ENCODE data around the gene CAMKMT. TPM values are rescaled to one million over a fixed set of nuclear protein-coding genes. Genes with fewer than 3 reads are reported as not detected.

The CAMKMT gene
- total and polyA plus RNA-seq, 2 donors (not counting 1 experiment from before 2014, with no cell fraction given) = 6.2 to 23.3 TPM

DNA sequence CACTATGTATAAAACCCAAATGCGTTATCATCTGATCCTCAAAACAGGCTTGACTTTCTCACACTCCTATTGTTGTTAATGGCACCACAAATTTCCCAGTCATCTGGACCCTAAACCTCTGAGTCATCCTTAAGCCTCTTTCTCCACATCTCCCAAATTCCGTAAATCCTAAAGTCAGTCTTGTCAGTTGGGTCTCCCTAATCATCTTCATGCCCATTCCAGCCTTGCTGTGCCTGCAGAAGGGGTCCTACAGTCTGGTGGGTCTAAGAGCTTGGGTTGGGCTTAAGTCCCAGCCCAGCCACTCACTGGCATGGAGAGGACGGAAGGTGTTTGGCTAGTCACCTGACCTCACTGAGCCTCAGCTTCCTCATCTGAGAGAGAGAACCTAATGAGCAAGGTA, 314.6 kb downstream of the CAMKMT start:
- ChIA-PET POLR2A (no interaction called here), CTCF (no interaction called here)
- Histone ChIP-seq H3K27me3 (replicated peaks in 1 of 4; ENCODE audit: control extremely low read depth in 1 of 4, control insufficient read depth in 3 of 4, insufficient read depth in 4 of 4, low read length in 3 of 4) (no peaks in the 10 kb centered on the region), H3K9ac (ENCODE audit: low read length) (no peak overlapping the region), H3K27ac (ENCODE audit: low read length in 2 of 2) (no peak overlapping the region), H3K4me2 (replicated peaks; ENCODE audit: low read depth, low read length, poor library complexity, severe bottlenecking) (no peak overlapping the region), H3K36me3 (replicated peaks in 1 of 2; ENCODE audit: control extremely low read depth in 1 of 2, control insufficient read depth in 1 of 2, extremely low read depth in 1 of 2, insufficient read depth in 2 of 2, low read length in 1 of 2) (no peaks in the 10 kb centered on the region), H4K20me1 (ENCODE audit: control insufficient read depth, insufficient read depth, low read length, poor library complexity, severe bottlenecking) (no peaks in the 10 kb centered on the region), H2AFZ (ENCODE audit: insufficient read depth, low read depth, low read length, poor library complexity, severe bottlenecking) (no peak overlapping the region), H3K4me1 (ENCODE audit: control insufficient read depth in 2 of 2, insufficient read depth in 2 of 2, low read length in 2 of 2) (peaks cover 5% of the 10 kb centered on the region in 2 donors), H3K4me3 (ENCODE audit: control extremely low read depth in 1 of 5, extremely low read depth in 1 of 5, insufficient read depth in 1 of 5, low read depth in 2 of 5, low read length in 4 of 5) (no peak overlapping the region), H3K79me2 (ENCODE audit: control insufficient read depth, insufficient read depth, low read length) (no peaks in the 10 kb centered on the region), H3K9me3 (ENCODE audit: control extremely low read depth in 1 of 3, control insufficient read depth in 2 of 3, insufficient read depth in 1 of 3, low read length in 2 of 3) (peaks cover 0 to 4% (median 0%) of the 10 kb centered on the region in 3 donors)
- H3K27ac Mint-ChIP-seq = no peak overlapping the region
- H3K9me3 Mint-ChIP-seq (ENCODE audit: insufficient read depth) = no peaks in the 10 kb centered on the region
- ATAC-seq (ENCODE audit: low read depth) (no peak), DNase-seq (no peak)
- TF ChIP-seq, protein P1, sequence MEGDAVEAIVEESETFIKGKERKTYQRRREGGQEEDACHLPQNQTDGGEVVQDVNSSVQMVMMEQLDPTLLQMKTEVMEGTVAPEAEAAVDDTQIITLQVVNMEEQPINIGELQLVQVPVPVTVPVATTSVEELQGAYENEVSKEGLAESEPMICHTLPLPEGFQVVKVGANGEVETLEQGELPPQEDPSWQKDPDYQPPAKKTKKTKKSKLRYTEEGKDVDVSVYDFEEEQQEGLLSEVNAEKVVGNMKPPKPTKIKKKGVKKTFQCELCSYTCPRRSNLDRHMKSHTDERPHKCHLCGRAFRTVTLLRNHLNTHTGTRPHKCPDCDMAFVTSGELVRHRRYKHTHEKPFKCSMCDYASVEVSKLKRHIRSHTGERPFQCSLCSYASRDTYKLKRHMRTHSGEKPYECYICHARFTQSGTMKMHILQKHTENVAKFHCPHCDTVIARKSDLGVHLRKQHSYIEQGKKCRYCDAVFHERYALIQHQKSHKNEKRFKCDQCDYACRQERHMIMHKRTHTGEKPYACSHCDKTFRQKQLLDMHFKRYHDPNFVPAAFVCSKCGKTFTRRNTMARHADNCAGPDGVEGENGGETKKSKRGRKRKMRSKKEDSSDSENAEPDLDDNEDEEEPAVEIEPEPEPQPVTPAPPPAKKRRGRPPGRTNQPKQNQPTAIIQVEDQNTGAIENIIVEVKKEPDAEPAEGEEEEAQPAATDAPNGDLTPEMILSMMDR (IDR thresholded peaks at IDR 0.05) = no peak
- no peak for TF ChIP-seq EZH2 (IDR thresholded peaks at IDR 0.05; ENCODE audit: borderline replicate concordance, insufficient read depth, low read depth, low read length, poor library complexity, severe bottlenecking)
- H3K4me1 Mint-ChIP-seq = peaks cover 7% of the 10 kb centered on the region
- 100% methylated on average over 2 of the region's 3 CpGs for WGBS (ENCODE audit: insufficient coverage)
- no peaks in the 10 kb centered on the region for H3K27me3 Mint-ChIP-seq
- intact Hi-C loops (cut with micrococcal nuclease) = no loop called here
- H3K4me3 Mint-ChIP-seq = no peak overlapping the region

DNA sequence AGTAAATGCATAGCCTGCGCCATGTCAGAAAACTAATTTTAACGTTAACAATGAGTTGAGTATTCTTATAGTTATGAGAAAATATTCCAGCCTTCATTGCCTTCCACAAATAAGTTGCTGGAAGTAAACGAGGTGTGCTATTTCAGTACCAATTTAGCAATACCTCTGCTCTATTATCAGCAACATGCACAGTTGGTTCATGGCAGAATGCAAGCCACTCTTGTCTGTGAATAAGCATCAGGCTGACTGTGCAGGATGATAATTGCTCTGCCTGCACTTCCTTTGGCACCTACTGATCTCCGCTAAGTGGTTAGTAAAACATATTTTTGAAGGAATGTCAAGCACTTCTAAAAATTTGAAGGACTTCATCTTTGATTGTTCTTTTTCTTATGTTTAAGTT, 317.8 kb downstream of the CAMKMT start:
- no peaks in the 10 kb centered on the region for H3K4me1 Mint-ChIP-seq
- Histone ChIP-seq H3K79me2 (ENCODE audit: control insufficient read depth, insufficient read depth, low read length) (no peaks in the 10 kb centered on the region), H3K4me2 (replicated peaks; ENCODE audit: low read depth, low read length, poor library complexity, severe bottlenecking) (no peak overlapping the region), H3K27ac (ENCODE audit: low read length in 2 of 2) (no peak overlapping the region), H3K27me3 (replicated peaks in 1 of 4; ENCODE audit: control extremely low read depth in 1 of 4, control insufficient read depth in 3 of 4, insufficient read depth in 4 of 4, low read length in 3 of 4) (no peaks in the 10 kb centered on the region), H3K4me1 (ENCODE audit: control insufficient read depth in 2 of 2, insufficient read depth in 2 of 2, low read length in 2 of 2) (peaks cover under 1 to 2% of the 10 kb centered on the region in 2 donors), H4K20me1 (ENCODE audit: control insufficient read depth, insufficient read depth, low read length, poor library complexity, severe bottlenecking) (no peaks in the 10 kb centered on the region), H3K9me3 (ENCODE audit: control extremely low read depth in 1 of 3, control insufficient read depth in 2 of 3, insufficient read depth in 1 of 3, low read length in 2 of 3) (no peaks in the 10 kb centered on the region), H2AFZ (ENCODE audit: insufficient read depth, low read depth, low read length, poor library complexity, severe bottlenecking) (no peak overlapping the region), H3K4me3 (ENCODE audit: control extremely low read depth in 1 of 5, extremely low read depth in 1 of 5, insufficient read depth in 1 of 5, low read depth in 2 of 5, low read length in 4 of 5) (no peak overlapping the region), H3K9ac (ENCODE audit: low read length) (no peak overlapping the region), H3K36me3 (replicated peaks in 1 of 2; ENCODE audit: control extremely low read depth in 1 of 2, control insufficient read depth in 1 of 2, extremely low read depth in 1 of 2, insufficient read depth in 2 of 2, low read length in 1 of 2) (no peaks in the 10 kb centered on the region)
- TF ChIP-seq EZH2 (IDR thresholded peaks at IDR 0.05; ENCODE audit: borderline replicate concordance, insufficient read depth, low read depth, low read length, poor library complexity, severe bottlenecking) = no peak
- TF ChIP-seq, protein P1 (IDR thresholded peaks at IDR 0.05) = no peak
- POLR2A ChIA-PET = no interaction called here
- intact Hi-C loops (cut with micrococcal nuclease) = no loop called here
- WGBS (ENCODE audit: insufficient coverage) = no CpG with 5 or more reads among the region's 4 CpGs
- H3K27me3 Mint-ChIP-seq = no peaks in the 10 kb centered on the region
- H3K9me3 Mint-ChIP-seq (ENCODE audit: insufficient read depth) = no peaks in the 10 kb centered on the region
- H3K4me3 Mint-ChIP-seq = no peak overlapping the region
- CTCF ChIA-PET = no interaction called here
- DNase-seq (no peak), ATAC-seq (ENCODE audit: low read depth) (no peak)
- no peak overlapping the region for H3K27ac Mint-ChIP-seq

Measured in B cell (primary cell).